HepG2 (cell line): Measurements from ENCODE around the gene PFN1. TPM values are rescaled to one million over a fixed set of nuclear protein-coding genes. Genes with fewer than 3 reads are reported as not detected.

Source experiments
- AHR ChIP-seq: IDR thresholded peaks from 2 replicates; pipeline ENCODE4 v1.6.1; 2018; ENCODE audit warnings: missing genetic modification reagents, missing compliant biosample characterization
- ATF1 ChIP-seq: IDR thresholded peaks from 2 replicates; pipeline ENCODE4 v1.6.1; 2016; ENCODE audit warnings: mild to moderate bottlenecking, control low read depth
- ATF6 ChIP-seq: sonication (generic); formaldehyde crosslinking; conservative IDR thresholded peaks from 2 replicates; pipeline ENCODE4 v1.4.0; 2020; ENCODE audit warnings: missing genetic modification reagents
- DMAP1 ChIP-seq: IDR thresholded peaks from 2 replicates; pipeline ENCODE4 v1.6.1; 2016
- GRHL1 ChIP-seq: sonication (generic); formaldehyde crosslinking; conservative IDR thresholded peaks from 2 replicates; pipeline ENCODE4 v1.8.0; 2022; ENCODE audit warnings: missing genetic modification reagents
- KAT7 ChIP-seq: IDR thresholded peaks from 2 replicates; pipeline ENCODE4 v1.6.1; 2018; ENCODE audit warnings: borderline replicate concordance, missing compliant biosample characterization
- MTERF4 ChIP-seq: sonication (generic); formaldehyde crosslinking; IDR thresholded peaks from 2 replicates; pipeline ENCODE4 v1.8.0; 2023; ENCODE audit warnings: mild to moderate bottlenecking, missing genetic modification reagents
- NR2C2 ChIP-seq: sonication (generic); formaldehyde crosslinking; IDR thresholded peaks from 2 replicates; pipeline ENCODE4 v1.4.0; 2020; ENCODE audit warnings: missing genetic modification reagents, mild to moderate bottlenecking, moderate library complexity, borderline replicate concordance
- NR2F1 ChIP-seq, 2 experiments: fragments of 450-650 bp in 1 of 2; formaldehyde crosslinking in 1 of 2; IDR thresholded peaks; 2 replicates each; pipeline versions ENCODE4 v1.5.0 to v1.6.1; 2016 to 2020; ENCODE audit warnings: mild to moderate bottlenecking in 1 of 2, missing compliant biosample characterization in 1 of 2, missing genetic modification reagents in 1 of 2, moderate library complexity in 1 of 2
- NR3C1 ChIP-seq: sonication (generic); formaldehyde crosslinking; IDR thresholded peaks from 2 replicates; pipeline ENCODE4 v1.4.0; 2020; ENCODE audit warnings: missing genetic modification reagents
- PATZ1 ChIP-seq: sonication (generic); formaldehyde crosslinking; IDR thresholded peaks from 2 replicates; pipeline ENCODE4 v1.4.0; 2020; ENCODE audit warnings: missing genetic modification reagents
- TSC22D2 ChIP-seq: sonication (generic); formaldehyde crosslinking; IDR thresholded peaks from 2 replicates; pipeline ENCODE4 v1.5.1; 2020; ENCODE audit warnings: missing genetic modification reagents, mild to moderate bottlenecking, borderline replicate concordance
- ZFP36 ChIP-seq: fragments of 150-350 bp; IDR thresholded peaks from 2 replicates; pipeline ENCODE4 v1.6.1; 2018; ENCODE audit warnings: borderline replicate concordance, low read length, low read depth; ENCODE audit not compliant: partially characterized antibody
- ZNF136 ChIP-seq: sonication (generic); formaldehyde crosslinking; IDR thresholded peaks from 2 replicates; pipeline ENCODE4 v1.8.1; 2022; ENCODE audit warnings: low read depth, mild to moderate bottlenecking, moderate library complexity, missing genetic modification reagents
- ZNF280B ChIP-seq: sonication (generic); formaldehyde crosslinking; IDR thresholded peaks from 2 replicates; pipeline ENCODE4 v1.5.0; 2020; ENCODE audit warnings: missing genetic modification reagents, mild to moderate bottlenecking, borderline replicate concordance
- ZNF878 ChIP-seq: sonication (generic); formaldehyde crosslinking; IDR thresholded peaks from 2 replicates; pipeline ENCODE4 v1.8.1; 2023; ENCODE audit warnings: mild to moderate bottlenecking, missing genetic modification reagents, moderate library complexity
- polyA plus RNA-seq, 8 experiments: library from polyadenylated mRNA; depleted of rRNA in 3 of 8; stranded (reverse) in 7 of 8; unstranded in 1 of 8; fragments of >200 nt; fragmentation: Illumina TruSeq in 4 of 8; extraction: Trizol in 4 of 8; gene quantifications; 2 replicates each; pipeline versions ENCODE4 v1.2.1 to v1.2.3, GENCODE V29; 2011 to 2016; ENCODE audit warnings: low read depth in 4 of 8, missing spikeins in 1 of 8, mixed read lengths in 1 of 8; ENCODE audit not compliant: insufficient read depth in 1 of 8
- total RNA-seq, 5 experiments: library from RNA; depleted of rRNA; stranded (reverse); fragments of >200 nt; fragmentation: Illumina TruSeq; extraction: Trizol; gene quantifications; 2 replicates each; pipeline ENCODE4 v1.2.3, GENCODE V29; 2016; ENCODE audit warnings: low read depth in 1 of 5

The PFN1 gene
- total and polyA plus RNA-seq, 2 of the 13 experiments (the other 11 are each of a cell fraction or from before 2014, with no cell fraction given): 494 to 613 TPM

- TF ChIP-seq NR3C1 (CRISPR knock-in tag) (no peak), MTERF4 (CRISPR knock-in tag) (peak; percentile 87), ZNF878 (CRISPR knock-in tag) (peak; percentile 67; the same call in 1 of the 2 replicates), NR2F1 (CRISPR knock-in tag; IDR thresholded peaks at IDR 0.05) (peak in 1 of 2 experiments; percentile 43; a peak in 1 of 4 replicates), TSC22D2 (CRISPR knock-in tag) (no peak; the same call in 1 of the 2 replicates), AHR (CRISPR knock-in tag) (no peak), DMAP1 (peak; percentile 81; the same call in 1 of the 2 replicates), GRHL1 (CRISPR knock-in tag) (no peak), KAT7 (CRISPR knock-in tag) (no peak), ZNF136 (no peak), ATF6 (CRISPR knock-in tag) (0 out of 2 replicates have a peak, but pooled peaks have one; percentile 85), ATF1 (peak; percentile 76; the same call in 1 of the 2 replicates), PATZ1 (CRISPR knock-in tag) (peak; percentile 57), ZFP36 (no peak), ZNF280B (CRISPR knock-in tag) (peak; percentile 70), NR2C2 (CRISPR knock-in tag) (no peak; the same call in 1 of the 2 replicates)
Observed at GRCh38 chr17:4967539-4968485, 19.5 kb upstream of the PFN1 start, which contains the start of gene SPAG7 (continued).
